B cell (primary cell): Measurements from ENCODE around the gene PSRC1. TPM values are rescaled to one million over a fixed set of nuclear protein-coding genes. Genes with fewer than 3 reads are reported as not detected.

Experiments used
- ATAC-seq: fragments of 200-7000 bp; cut with Tn5 transposase; one replicate; pipeline ENCODE4 v1.10.0; 2021; ENCODE audit warnings: low read depth, mild to moderate bottlenecking, moderate number of reproducible peaks, moderate library complexity
- CTCF ChIA-PET: fragments of 350-600 bp; sonication (Branson Sonifier 250); formaldehyde crosslinking; loops from one replicate; lab custom pipeline; 2021; ENCODE audit warnings: antibody characterized with exemption, inconsistent platforms; lab: Charles Lee
- POLR2A ChIA-PET: fragments of 350-600 bp; sonication (Branson Sonifier 250); formaldehyde crosslinking; loops from one replicate; lab custom pipeline; 2021; ENCODE audit warnings: antibody characterized with exemption; lab: Charles Lee
- DNase-seq: peaks from one replicate; pipeline ENCODE4 v3.0.0; 2013
- H2AFZ ChIP-seq: 2 replicates; pipeline ENCODE4 v1.6.1; 2012; ENCODE audit warnings: mild to moderate bottlenecking, low read depth, low read length; ENCODE audit not compliant: insufficient read depth, poor library complexity, severe bottlenecking
- H3K27ac ChIP-seq, 2 donors: 1 replicate in 1 of 2; 2 replicates in 1 of 2; pipeline ENCODE4 v1.5.1; 2012 to 2013; ENCODE audit warnings: low read length in 2 of 2, mild to moderate bottlenecking in 2 of 2, moderate library complexity in 1 of 2
- H3K27me3 ChIP-seq, 4 experiments: fragments of 200-600 bp in 1 of 4; sonication (generic) in 1 of 4; replicated peaks in 1 of 4; 1 replicate in 2 of 4; 2 replicates in 2 of 4; pipeline versions ENCODE4 v1.6.1 to v1.7.0; 2013 to 2016; ENCODE audit warnings: low read length in 3 of 4, mild to moderate bottlenecking in 2 of 4, mixed read lengths in 1 of 4, moderate library complexity in 1 of 4; ENCODE audit not compliant: insufficient read depth in 4 of 4, control insufficient read depth in 3 of 4; ENCODE audit errors: control extremely low read depth in 1 of 4
- H3K36me3 ChIP-seq, 2 experiments: replicated peaks in 1 of 2; 1 replicate in 1 of 2; 2 replicates in 1 of 2; pipeline versions ENCODE4 v1.6.1 to v1.7.1; 2013; ENCODE audit warnings: low read length in 1 of 2; ENCODE audit not compliant: insufficient read depth in 2 of 2, control insufficient read depth in 1 of 2; ENCODE audit errors: control extremely low read depth in 1 of 2, extremely low read depth in 1 of 2
- H3K4me1 ChIP-seq, 2 donors: fragments of 200-600 bp in 1 of 2; sonication (generic) in 1 of 2; 1 replicate in 1 of 2; 2 replicates in 1 of 2; pipeline versions ENCODE4 v1.5.1 to v1.6.1; 2013 to 2017; ENCODE audit warnings: low read length in 2 of 2; ENCODE audit not compliant: control insufficient read depth in 2 of 2, insufficient read depth in 2 of 2
- H3K4me2 ChIP-seq: replicated peaks from 2 replicates; pipeline ENCODE3; 2012; ENCODE audit warnings: mild to moderate bottlenecking, low read depth, low read length; ENCODE audit not compliant: poor library complexity, severe bottlenecking
- H3K4me3 ChIP-seq, 5 experiments: fragments of 200-600 bp in 1 of 5; sonication (generic) in 1 of 5; 1 replicate in 3 of 5; 2 replicates in 2 of 5; pipeline versions ENCODE4 v1.5.1 to v1.7.0; 2011 to 2016; ENCODE audit warnings: low read length in 4 of 5, mild to moderate bottlenecking in 4 of 5, low read depth in 2 of 5, control low read depth in 1 of 5, moderate library complexity in 1 of 5; ENCODE audit not compliant: insufficient read depth in 1 of 5; ENCODE audit errors: control extremely low read depth in 1 of 5, extremely low read depth in 1 of 5
- H3K79me2 ChIP-seq: fragments of 200-600 bp; sonication (generic); one replicate; pipeline ENCODE4 v1.6.0; 2016; ENCODE audit warnings: low read length; ENCODE audit not compliant: control insufficient read depth, insufficient read depth
- H3K9ac ChIP-seq: fragments of 200-600 bp; sonication (generic); 2 replicates; pipeline ENCODE4 v1.6.1; 2017; ENCODE audit warnings: mild to moderate bottlenecking, low read length, moderate library complexity
- H3K9me3 ChIP-seq, 3 donors: one replicate each; pipeline versions ENCODE4 v1.6.1 to v1.7.1; 2013; ENCODE audit warnings: low read length in 2 of 3; ENCODE audit not compliant: control insufficient read depth in 2 of 3, insufficient read depth in 1 of 3; ENCODE audit errors: control extremely low read depth in 1 of 3
- H4K20me1 ChIP-seq: 2 replicates; pipeline ENCODE4 v1.6.0; 2012; ENCODE audit warnings: mild to moderate bottlenecking, low read length; ENCODE audit not compliant: insufficient read depth, control insufficient read depth, poor library complexity, severe bottlenecking
- H3K27ac Mint-ChIP-seq: one replicate; pipeline ENCODE4 v1.8.0; 2021; ENCODE audit warnings: mixed read lengths
- H3K27me3 Mint-ChIP-seq: one replicate; pipeline ENCODE4 v1.8.0; 2021; ENCODE audit warnings: mixed read lengths
- H3K4me1 Mint-ChIP-seq: one replicate; pipeline ENCODE4 v1.8.0; 2021; ENCODE audit warnings: mixed read lengths
- H3K4me3 Mint-ChIP-seq: one replicate; pipeline ENCODE4 v1.8.0; 2021; ENCODE audit warnings: mixed read lengths
- H3K9me3 Mint-ChIP-seq: one replicate; pipeline ENCODE4 v1.8.0; 2022; ENCODE audit warnings: mixed read lengths; ENCODE audit not compliant: insufficient read depth
- EZH2 ChIP-seq: IDR thresholded peaks from 2 replicates; pipeline ENCODE4 v1.6.1; 2012; ENCODE audit warnings: borderline replicate concordance, low read depth, mild to moderate bottlenecking, moderate library complexity, low read length; ENCODE audit not compliant: insufficient read depth, poor library complexity, severe bottlenecking
- WGBS: methylation state at CpG from one replicate; pipeline ENCODE4 v1.1.5; 2013; ENCODE audit warnings: missing lambda C conversion rate; ENCODE audit not compliant: insufficient coverage; 5-methylcytosine and 5-hydroxymethylcytosine counted together
- intact Hi-C: fragments of 100-400 bp; cut with micrococcal nuclease; formaldehyde crosslinking; loops from one replicate; pipeline ENCODE4 v1.10.0; 2022
- polyA plus RNA-seq: library from polyadenylated mRNA; depleted of rRNA; stranded (reverse); fragments of >200 nt; gene quantifications from 2 replicates; pipeline ENCODE4 v1.2.3, GENCODE V29; 2012
- total RNA-seq, 2 donors: library from RNA; stranded (reverse); fragments of 120-200 nt in 1 of 2; gene quantifications; 1 replicate in 1 of 2; 2 replicates in 1 of 2; pipeline versions ENCODE4 v1.2.3 to v1.2.4, GENCODE V29; 2013 to 2022
- TF ChIP-seq, protein P1 (sequence below): fragments of 200-600 bp; IDR thresholded peaks from one replicate; pipeline ENCODE4 v1.8.0; 2022; ENCODE audit warnings: antibody characterized with exemption, mild to moderate bottlenecking

Gene PSRC1
- total and polyA plus RNA-seq, 2 donors (not counting 1 experiment from before 2014, with no cell fraction given), result 0.25 TPM; not detected in 1

DNA sequence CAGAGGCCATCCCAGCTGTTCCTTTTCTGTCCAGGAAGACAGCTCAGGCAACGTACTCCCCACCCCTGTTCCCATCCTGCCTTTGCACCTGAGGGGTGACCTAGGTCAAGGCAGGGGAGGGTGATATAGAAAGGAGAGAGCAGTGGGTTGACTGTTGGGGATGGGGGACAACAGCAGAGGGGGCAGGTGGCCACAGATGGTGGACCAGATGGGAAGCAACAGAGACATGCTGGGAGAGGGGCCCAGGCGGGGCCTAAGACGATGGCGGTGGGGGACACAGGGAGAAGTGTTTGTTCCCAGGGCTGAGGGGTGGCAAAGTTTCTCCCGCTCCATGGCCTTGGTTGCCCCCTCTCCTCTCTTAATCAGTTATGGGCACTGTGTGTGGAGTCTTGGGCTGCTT, 27.3 kb downstream of the PSRC1 start:
- Histone ChIP-seq H3K4me3 (no peak overlapping the region), H3K36me3 (no peaks in the 10 kb centered on the region), H2AFZ (no peak overlapping the region), H3K4me1 (peaks cover 0 to 11% of the 10 kb centered on the region in 2 donors), H3K9ac (no peak overlapping the region), H3K27me3 (peaks cover 0 to 5% (median 2%) of the 10 kb centered on the region in 4 experiments), H3K4me2 (no peak overlapping the region), H4K20me1 (no peaks in the 10 kb centered on the region), H3K27ac (no peak overlapping the region), H3K9me3 (peaks cover 0 to 12% (median 0%) of the 10 kb centered on the region in 3 donors), H3K79me2 (no peaks in the 10 kb centered on the region)
- ChIA-PET CTCF (no interaction called here), POLR2A (no interaction called here)
- Mint-ChIP-seq H3K4me1 (peaks cover 7% of the 10 kb centered on the region), H3K9me3 (no peaks in the 10 kb centered on the region), H3K27ac (no peak overlapping the region), H3K27me3 (peaks cover 4% of the 10 kb centered on the region), H3K4me3 (no peak overlapping the region)
- no CpG with 5 or more reads among the region's 5 CpGs for WGBS
- DNase-seq (no peak), ATAC-seq (no peak)
- no peak for TF ChIP-seq EZH2
- TF ChIP-seq, protein P1, sequence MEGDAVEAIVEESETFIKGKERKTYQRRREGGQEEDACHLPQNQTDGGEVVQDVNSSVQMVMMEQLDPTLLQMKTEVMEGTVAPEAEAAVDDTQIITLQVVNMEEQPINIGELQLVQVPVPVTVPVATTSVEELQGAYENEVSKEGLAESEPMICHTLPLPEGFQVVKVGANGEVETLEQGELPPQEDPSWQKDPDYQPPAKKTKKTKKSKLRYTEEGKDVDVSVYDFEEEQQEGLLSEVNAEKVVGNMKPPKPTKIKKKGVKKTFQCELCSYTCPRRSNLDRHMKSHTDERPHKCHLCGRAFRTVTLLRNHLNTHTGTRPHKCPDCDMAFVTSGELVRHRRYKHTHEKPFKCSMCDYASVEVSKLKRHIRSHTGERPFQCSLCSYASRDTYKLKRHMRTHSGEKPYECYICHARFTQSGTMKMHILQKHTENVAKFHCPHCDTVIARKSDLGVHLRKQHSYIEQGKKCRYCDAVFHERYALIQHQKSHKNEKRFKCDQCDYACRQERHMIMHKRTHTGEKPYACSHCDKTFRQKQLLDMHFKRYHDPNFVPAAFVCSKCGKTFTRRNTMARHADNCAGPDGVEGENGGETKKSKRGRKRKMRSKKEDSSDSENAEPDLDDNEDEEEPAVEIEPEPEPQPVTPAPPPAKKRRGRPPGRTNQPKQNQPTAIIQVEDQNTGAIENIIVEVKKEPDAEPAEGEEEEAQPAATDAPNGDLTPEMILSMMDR, result no peak
- intact Hi-C loops, result no loop called here

DNA sequence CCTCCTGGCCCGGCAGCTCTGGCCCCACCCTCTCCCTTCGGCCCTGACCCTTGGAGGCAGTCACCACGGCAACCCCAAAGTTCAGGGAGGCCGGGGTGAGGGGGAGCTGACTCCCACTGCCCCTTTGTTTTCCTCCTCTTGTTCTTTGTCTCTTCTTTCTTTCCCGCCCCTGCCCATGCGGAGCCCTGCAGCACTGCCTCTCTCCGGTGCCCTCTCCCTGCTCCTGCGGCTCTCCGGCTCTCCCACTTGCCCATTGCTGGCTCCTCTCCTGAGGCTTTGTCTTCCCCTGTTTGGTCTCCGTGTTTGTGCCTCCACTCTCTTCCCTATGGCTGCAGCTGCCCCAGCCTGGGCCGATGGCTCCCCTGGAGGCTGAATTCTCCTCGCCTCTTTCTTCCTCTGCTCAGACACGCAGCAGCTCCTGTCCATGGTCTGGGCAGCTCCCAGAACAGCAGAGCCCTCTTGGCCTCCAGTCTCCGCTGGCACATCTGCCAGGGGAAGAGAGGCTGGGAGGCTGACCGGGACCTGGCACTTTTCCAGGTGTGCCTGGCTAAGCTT, 27.8 kb downstream of the PSRC1 start:
- H3K9ac ChIP-seq, result no peak overlapping the region
- CTCF ChIA-PET, result no interaction called here
- Mint-ChIP-seq H3K4me1 (peaks cover 7% of the 10 kb centered on the region), H3K27ac (no peak overlapping the region), H3K4me3 (no peak overlapping the region), H3K9me3 (no peaks in the 10 kb centered on the region), H3K27me3 (peaks cover 4% of the 10 kb centered on the region)
- DNase-seq (no peak), ATAC-seq (no peak)
- H3K27ac ChIP-seq, result no peak overlapping the region
- no peaks in the 10 kb centered on the region for H3K36me3 ChIP-seq
- peaks cover 0 to 14% (median 0%) of the 10 kb centered on the region in 3 donors for H3K9me3 ChIP-seq
- POLR2A ChIA-PET, result no interaction called here
- H3K4me3 ChIP-seq, result no peak overlapping the region
- peaks cover 3 to 14% of the 10 kb centered on the region in 2 donors for H3K4me1 ChIP-seq
- no peak overlapping the region for H3K4me2 ChIP-seq
- peaks cover 0 to 10% (median 4%) of the 10 kb centered on the region in 4 experiments for H3K27me3 ChIP-seq
- no peak overlapping the region for H2AFZ ChIP-seq
- H3K79me2 ChIP-seq, result no peaks in the 10 kb centered on the region
- no peaks in the 10 kb centered on the region for H4K20me1 ChIP-seq
- TF ChIP-seq EZH2, result no peak
- TF ChIP-seq, protein P1, result no peak
- intact Hi-C loops, result no loop called here
- 85% methylated on average over 14 of the region's 15 CpGs for WGBS
